GM10266 (cell line): Measurements from ENCODE around the gene LMO3.

Experiments
- DNase-seq: peaks from one replicate; pipeline ENCODE4 v3.0.0; 2012; ENCODE audit errors: extremely low spot score
- TF ChIP-seq, protein P1 (sequence below): IDR thresholded peaks from 2 replicates; pipeline ENCODE4 v1.5.1; 2012; ENCODE audit warnings: mild to moderate bottlenecking, low read depth; ENCODE audit not compliant: control insufficient read depth, insufficient read depth; ENCODE audit errors: missing control alignments

LMO3 gene

DNA sequence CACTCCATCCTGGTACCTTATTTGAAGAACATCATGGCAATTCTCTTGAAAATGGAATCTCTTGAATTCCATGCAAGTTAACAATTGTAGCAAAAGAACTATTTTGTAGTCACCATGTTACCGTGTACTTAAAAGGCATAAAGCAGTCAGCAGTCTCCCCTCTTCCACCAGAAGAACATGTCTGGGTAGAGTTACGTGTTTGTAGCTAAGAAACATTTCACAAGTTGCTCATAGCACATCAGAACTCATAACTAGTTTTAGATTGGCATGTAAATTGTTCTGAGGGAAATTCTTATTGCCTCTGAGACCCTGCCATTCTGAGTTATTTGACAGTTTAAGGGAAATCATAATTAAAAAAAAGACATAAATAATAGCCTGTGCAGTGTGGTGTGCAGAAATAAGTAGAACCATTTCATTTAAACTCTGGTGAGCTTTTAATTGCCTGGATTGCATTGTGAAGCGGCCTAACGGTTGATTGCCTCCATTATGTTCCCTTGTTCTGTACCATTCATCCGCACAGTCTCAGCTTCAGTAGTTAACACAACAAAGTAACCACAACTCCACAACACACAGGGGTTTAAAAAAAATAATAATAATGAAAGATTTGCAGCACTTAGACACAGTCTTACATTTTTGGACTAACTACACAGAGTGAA, 2.6 kb downstream of the LMO3 start:
- TF ChIP-seq, protein P1, sequence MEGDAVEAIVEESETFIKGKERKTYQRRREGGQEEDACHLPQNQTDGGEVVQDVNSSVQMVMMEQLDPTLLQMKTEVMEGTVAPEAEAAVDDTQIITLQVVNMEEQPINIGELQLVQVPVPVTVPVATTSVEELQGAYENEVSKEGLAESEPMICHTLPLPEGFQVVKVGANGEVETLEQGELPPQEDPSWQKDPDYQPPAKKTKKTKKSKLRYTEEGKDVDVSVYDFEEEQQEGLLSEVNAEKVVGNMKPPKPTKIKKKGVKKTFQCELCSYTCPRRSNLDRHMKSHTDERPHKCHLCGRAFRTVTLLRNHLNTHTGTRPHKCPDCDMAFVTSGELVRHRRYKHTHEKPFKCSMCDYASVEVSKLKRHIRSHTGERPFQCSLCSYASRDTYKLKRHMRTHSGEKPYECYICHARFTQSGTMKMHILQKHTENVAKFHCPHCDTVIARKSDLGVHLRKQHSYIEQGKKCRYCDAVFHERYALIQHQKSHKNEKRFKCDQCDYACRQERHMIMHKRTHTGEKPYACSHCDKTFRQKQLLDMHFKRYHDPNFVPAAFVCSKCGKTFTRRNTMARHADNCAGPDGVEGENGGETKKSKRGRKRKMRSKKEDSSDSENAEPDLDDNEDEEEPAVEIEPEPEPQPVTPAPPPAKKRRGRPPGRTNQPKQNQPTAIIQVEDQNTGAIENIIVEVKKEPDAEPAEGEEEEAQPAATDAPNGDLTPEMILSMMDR, result no peak
- DNase-seq, result no peak

DNA sequence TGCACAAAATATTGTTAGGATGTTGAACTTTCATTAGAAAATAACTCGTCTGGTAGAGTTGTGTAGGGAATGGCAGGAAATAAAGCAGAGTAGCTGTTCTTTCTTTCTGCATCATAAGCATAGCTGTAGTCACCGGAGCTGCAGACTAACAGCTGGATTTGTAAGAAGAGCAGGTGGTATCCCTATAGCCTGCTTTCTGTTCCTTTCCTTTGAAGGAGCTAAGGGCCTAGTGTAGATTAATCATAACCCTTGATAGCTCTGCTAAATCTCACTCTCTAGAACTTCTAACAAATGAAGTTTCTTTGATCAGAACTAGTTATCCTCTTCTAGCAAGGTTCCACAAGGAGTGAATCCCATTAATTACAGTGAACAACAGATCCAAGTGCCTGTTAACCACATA, 3.5 kb downstream of the LMO3 start:
- TF ChIP-seq, protein P1, result no peak
- DNase-seq, result no peak

DNA sequence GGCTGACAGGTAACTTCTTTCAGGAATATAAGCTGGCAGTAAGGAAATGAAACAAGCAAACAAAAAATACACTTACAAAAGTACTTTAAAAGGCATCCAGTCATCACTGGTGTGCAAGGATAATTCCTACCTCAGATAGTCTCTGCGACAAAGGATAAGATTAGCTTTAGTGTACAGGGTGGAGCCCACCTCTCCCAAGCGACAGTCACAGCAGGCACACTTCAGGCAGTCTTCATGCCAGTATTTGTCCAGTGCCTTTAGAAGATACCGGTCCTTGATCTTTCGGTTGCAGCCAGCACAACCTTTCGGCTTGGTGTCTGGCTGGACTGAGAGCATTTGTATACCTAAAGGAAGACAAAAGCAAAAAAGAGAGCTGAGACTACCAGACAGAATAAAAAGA, 5.4 kb downstream of the LMO3 start:
- no peak for DNase-seq
- TF ChIP-seq, protein P1, result no peak

DNA sequence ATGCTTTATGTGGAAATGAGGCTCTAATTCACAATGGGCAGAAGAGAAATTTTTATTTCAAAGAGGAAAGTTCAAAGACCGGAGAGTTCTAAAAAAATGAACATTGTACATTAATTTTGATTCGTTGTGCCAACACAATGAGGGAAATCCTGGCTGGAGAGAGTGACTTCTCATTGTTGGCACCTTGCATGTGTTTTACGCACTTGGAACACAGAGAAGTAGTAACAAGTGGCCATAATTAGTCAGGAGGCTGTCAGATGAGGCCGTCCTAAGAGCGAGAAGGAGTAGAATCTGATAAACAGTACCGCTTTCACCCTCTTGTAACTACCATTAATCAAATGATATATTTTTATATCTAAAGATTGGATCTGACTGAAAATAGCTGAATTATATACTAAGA, 6.9 kb downstream of the LMO3 start:
- DNase-seq, result no peak
- TF ChIP-seq, protein P1, result no peak

DNA sequence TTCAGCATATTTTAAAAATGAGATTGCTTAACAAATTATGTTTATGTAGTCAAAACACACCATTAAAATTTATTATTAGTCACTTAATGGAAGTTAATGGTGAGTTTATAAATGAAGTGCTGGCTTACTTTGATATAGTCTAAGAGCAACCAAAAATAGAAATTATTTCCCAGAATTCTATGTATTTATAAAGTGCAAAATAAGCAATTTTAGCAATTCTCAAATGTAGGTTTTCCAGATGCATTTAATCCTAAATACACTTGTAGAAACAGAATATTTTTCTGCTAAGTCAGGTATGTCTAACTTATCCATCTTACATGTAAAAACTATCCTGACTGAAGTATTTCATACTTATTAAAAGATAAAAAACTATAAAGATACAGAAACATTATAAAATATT, 11.2 kb downstream of the LMO3 start:
- TF ChIP-seq, protein P1, result no peak
- DNase-seq, result no peak

DNA sequence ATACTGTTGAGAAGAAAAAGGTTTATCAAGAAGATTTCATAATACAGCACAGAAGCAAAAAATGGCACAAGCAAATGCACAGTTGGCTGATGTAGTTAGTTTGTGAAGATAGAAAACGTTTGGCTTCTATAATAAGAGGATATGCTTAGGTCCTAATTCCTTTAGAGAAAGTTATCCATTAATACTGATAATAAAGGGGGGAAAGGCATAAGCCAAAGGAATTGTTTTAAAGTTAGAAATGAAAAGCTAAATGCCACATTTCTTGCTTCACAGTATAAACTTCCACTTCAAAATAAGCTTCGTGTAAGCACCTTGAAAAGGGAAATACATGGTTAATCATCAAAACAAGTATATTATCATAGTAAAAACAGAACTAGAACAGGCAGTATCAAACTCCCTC, 12.4 kb downstream of the LMO3 start:
- DNase-seq, result no peak
- TF ChIP-seq, protein P1, result no peak

DNA sequence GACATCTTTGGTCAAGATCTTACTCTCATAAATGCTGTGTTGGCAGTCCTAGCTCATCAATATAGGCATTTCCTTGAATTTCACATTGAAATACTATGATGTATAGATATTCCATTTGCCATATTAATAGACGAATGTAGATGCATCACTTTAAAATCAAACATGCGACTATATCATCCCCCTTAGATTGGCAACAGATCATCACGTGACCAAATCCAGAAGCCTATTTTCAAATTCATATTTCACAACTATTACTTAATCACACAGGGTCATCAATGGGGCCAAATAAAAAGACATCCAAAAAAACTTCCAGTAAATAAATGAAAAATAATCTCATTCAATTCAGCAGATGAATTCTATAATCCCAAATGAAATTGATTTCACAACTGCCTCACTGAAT, 15.3 kb downstream of the LMO3 start:
- no peak for DNase-seq
- TF ChIP-seq, protein P1, result no peak
